Superior temporal gyrus (tissue), 1 donor: Measurements from ENCODE around the gene ZNF419.

Source experiments
- DNase-seq: peaks from one replicate; pipeline ENCODE4 v3.0.0-alpha.2; 2016; ENCODE audit errors: extremely low spot score

ZNF419 gene

GRCh38 chr19:57527136-57527881 lies 39.8 kb downstream of the ZNF419 start, which contains the start of gene ZNF549:
Gene ZNF549 (plus strand): TSS chr19:57527356. CDS start chr19:57527574, 218 bp downstream.
- DNase-seq = peak; percentile 86

GRCh38 chr19:57537953-57538547 lies 50.5 kb downstream of the ZNF419 start:
- no peak for DNase-seq
